GM10266 (cell line): ENCODE data around the gene OTX1.

ENCODE experiments used
- DNase-seq: peaks from one replicate; pipeline ENCODE4 v3.0.0; 2012; ENCODE audit errors: extremely low spot score
- CTCF ChIP-seq: IDR thresholded peaks from 2 replicates; pipeline ENCODE4 v1.5.1; 2012; ENCODE audit warnings: mild to moderate bottlenecking, low read depth; ENCODE audit not compliant: control insufficient read depth, insufficient read depth; ENCODE audit errors: missing control alignments

Gene OTX1

DNA sequence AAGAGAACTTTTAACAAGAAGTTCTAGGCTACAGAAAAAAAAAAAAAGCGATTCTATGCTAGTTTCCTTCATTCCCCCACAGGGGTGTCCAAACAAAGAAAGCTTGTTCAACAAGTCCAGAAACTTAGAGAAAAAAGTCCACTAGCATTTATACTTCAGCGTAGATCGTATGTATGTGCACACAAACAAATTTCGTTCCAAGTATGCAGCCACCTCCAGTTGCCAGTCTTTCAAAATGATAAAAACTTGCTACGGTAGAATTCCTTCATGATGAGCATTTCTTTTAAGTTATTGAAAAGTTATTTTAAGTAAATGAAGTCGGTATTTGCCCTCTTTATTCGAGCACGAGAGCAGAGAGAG is 3.7 kb upstream of the OTX1 start:
- DNase-seq, result no peak
- no peak for TF ChIP-seq CTCF

DNA sequence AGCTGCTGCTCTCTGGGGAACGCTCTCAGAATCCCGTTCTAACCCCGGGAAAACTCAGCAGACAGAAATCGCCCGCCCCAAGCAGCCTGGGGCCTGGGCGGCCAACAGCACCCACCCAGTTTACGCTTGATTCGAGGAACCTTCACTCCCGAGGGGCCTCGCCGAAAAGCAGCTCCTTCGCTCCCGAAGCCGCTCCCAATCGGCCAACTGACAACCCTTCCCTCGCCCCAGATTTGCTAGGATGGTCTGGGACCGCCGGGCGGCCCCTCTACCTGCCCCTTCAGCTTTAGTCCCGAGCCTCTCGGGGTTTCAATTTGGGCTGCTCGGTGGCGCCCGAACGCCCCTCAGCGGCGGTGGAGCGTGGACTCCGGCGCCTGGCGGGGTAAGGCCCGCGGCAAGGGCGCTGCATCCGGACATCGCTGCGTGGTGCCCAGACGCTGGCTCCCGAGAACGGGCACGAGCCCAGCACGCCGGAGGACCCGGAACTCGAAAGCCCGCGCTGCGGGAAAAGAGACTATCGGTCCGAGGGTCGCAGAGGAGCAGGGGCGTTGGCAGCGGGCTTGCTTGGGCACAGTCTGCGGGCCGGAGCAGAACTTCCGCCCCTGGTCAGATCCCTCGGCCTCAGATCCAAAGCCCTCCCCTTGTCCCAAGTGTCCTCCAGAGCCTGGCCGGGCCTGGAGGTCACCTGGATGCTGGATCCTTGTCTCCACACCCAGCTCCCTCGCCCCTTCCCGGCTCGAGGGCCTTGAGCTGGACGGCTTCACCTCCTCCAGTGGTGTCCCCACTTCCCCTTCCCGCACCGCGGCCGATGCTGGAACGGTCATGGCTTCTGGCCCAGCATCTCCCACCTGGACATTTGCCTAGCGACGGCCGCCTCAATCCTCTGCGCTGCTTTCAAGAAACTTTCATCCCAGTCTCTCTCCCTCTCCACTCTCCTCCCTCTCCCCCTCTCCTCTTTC is 3.0 kb upstream of the OTX1 start:
- peak; percentile 44 for TF ChIP-seq CTCF
- DNase-seq, result peak; percentile 42

- TF ChIP-seq CTCF, result no peak
- peak; percentile 26 for DNase-seq
Observed at GRCh38 chr2:63048367-63049171, 2.1 kb upstream of the OTX1 start.

- peak; percentile 34 for DNase-seq
- TF ChIP-seq CTCF, result no peak
Observed at GRCh38 chr2:63049211-63049969, 1.2 kb upstream of the OTX1 start.

- no peak for TF ChIP-seq CTCF
- DNase-seq, result peak; percentile 70
Observed at GRCh38 chr2:63049970-63050333, 678 bp upstream of the OTX1 start.

- peak; percentile 48 for DNase-seq
Observed at GRCh38 chr2:63051042-63051794, 588 bp downstream of the OTX1 start.

More at GRCh38 chr2:63051042-63051794, 588 bp downstream of the OTX1 start:
- no peak for TF ChIP-seq CTCF
